HG03565 (cell line): Measurements from ENCODE around the gene RANBP3L.
"Not testable (repeated sequence)": the region's sequence is repeated elsewhere in the genome, so short reads cannot be mapped to it uniquely, and the experiment has no call there.

ENCODE experiments used
- ATAC-seq: cut with Tn5 transposase; IDR thresholded peaks from one replicate; pipeline ENCODE4 v1.9.1; 2021; ENCODE audit warnings: mild to moderate bottlenecking, moderate library complexity; ENCODE audit not compliant: unreplicated experiment

RANBP3L gene

DNA sequence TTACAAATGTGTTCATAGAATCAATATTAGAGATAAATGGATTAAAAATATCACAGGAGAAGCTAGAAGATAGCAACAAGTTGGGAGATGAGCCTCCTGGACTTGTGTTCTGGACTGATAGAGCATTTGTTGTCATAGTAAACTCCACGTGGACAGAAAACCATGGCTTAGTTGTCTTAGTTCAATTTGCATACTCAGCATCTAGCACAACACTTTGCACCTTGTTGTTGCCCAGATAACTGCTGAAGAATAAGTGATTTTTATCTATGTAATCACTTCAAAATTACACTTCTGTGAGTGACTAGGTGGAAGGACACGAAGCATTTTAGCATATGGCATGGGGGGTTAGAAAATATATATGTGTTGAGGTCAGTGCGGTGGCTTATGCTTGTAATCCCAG is 4.0 kb downstream of the RANBP3L start:
- ATAC-seq = no peak

- ATAC-seq = no peak
These were observed 15.7 kb downstream of the RANBP3L start for GRCh38 chr5:36285837-36286615.

DNA sequence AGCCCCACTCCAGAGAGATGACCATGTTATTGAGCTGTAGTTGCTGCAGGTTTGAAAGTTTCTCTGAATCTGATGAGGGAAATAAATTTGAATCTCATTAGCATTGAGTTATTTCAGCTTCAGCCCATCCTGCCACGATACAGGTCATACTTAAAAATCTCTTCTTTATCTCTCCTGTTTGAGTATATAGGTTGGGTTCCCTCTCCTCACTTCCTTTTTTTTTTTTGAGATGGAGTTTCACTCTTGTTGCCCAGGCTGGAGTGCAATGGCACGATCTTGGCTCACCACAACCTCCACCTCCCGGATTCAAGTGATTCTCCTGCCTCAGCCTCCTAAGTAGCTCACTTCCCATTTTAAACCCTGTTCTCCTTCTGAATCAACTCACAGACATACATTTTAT is 17.9 kb downstream of the RANBP3L start:
- not testable (repeated sequence) for ATAC-seq

DNA sequence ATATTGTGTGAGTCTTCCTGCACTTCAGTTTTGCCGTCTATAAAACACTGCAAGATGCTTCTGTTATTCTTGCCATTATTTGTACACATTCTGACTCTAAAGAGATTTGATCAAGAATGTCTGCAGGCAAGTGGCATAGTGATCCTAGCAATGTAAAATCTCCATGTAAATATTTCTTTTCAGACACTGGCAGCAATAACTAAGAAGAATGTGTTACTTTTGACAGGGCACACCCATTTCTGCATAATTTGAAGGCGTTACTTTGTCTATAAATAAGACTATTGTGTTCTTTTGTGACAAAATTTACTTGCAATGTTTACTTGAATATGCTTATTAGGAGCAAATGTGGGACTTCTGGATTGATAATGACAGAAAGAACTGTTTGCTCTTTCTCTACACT is 20.1 kb downstream of the RANBP3L start:
- ATAC-seq = no peak

DNA sequence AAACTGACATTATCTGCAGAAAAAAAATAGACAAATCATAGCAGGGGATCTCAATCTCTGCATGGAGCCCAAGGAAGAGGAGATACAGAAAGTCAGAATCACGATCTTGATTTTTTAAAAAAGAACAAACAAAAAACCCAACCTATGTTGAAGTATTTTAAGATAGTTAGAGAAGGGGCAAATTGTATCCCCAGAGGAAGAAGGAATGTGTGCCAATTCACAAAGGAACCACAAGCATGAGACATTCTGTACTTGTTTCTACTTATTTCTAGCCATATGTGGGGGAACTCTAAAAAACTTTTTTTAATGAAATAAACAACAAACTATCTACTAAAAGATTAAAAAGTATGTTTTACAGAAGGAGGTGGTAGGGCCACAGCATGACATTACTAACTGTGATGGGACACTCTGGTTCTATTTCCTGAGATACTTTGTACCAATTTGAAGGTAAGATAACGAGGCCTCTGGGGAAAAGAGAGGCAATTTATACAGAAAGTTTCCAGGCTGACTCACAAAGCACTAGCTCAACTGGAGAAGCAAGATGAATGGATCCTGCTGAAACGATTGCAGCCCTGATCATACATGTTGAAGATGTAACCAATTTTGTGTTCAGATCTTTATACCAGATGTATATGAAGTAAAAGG is 22.5 kb downstream of the RANBP3L start:
- no peak for ATAC-seq

GRCh38 chr5:36277521-36278176 is 24.1 kb downstream of the RANBP3L start:
- ATAC-seq = no peak

- no peak for ATAC-seq
These were observed 24.8 kb downstream of the RANBP3L start for GRCh38 chr5:36276864-36277263.

GRCh38 chr5:36273809-36274526 is 27.7 kb downstream of the RANBP3L start:
- ATAC-seq = no peak

DNA sequence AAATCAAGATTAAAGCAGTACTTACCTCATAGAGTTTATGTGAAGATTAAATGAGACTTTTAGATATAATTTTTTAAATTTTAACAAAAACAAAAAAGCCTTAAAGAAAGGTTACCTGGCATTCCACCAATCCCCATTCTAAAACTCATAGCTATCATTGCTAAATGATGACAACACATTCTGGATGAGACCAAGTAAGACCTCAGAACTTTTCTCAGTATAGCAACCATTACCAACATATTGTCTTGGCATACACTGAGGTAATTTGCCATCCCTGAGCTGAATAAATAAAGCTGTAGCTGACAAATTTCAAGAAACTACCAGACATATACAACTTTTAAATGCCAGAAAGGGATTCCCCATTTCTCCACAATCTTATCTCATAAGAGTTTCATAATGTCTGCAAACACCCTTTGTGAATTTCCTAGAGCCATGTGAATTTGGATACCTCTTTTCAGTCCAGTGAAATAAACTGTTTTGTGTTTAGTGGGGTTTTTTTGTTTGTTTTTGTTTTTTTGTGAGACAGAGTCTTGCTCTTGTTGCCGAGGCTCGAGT is 29.5 kb downstream of the RANBP3L start:
- no peak for ATAC-seq

DNA sequence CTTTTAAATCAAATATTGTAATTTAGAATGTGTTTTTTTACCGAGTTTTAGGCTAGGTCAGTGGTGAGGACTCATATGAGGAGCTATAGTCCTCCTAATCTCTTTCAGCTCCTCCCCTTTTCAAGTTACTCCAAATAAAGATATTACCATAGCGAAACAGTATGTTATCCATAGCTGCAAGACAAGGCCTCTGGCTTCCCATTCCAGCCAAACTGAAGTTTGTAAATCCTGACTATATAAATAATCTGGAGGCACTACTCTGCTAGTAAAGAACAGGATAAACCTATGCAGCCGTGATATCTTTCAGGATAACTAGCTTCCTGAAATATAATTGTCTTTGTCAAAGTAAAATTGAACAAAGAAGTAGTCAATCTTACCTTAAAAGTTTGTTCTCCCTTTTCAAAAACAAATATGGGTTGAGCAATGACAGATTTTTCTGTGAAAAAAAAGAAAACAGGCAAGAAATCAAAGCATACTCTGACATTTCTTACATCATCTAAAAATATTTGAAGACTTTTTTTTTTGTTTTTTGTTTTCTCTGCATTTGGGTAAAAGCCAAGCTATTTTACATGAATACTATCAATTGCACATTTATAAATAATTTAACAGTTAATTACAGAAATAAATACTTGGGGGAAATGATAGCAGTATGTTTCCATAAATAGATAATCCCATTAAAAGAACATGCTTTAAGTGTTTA is 30.7 kb downstream of the RANBP3L start:
- ATAC-seq = no peak

DNA sequence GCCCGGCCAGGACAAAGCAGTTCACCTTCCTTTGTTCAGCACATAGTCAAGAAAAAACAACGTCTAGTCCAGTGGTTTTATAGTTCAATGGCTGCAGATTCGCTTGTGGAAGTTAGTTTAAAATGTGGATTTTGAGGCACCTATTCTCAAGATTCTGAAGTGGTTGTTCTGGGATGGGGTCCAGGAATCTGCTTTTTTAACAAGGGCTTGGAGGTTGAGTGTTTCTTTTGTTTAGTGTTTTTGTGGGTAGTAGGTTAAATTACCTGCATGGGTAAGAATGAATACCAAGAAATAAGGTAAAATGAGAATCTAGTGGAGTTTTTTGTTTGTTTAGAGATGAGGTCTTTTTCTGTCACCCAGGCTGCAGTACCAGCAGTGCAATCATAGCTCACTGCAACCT is 31.5 kb downstream of the RANBP3L start:
- ATAC-seq = no peak

DNA sequence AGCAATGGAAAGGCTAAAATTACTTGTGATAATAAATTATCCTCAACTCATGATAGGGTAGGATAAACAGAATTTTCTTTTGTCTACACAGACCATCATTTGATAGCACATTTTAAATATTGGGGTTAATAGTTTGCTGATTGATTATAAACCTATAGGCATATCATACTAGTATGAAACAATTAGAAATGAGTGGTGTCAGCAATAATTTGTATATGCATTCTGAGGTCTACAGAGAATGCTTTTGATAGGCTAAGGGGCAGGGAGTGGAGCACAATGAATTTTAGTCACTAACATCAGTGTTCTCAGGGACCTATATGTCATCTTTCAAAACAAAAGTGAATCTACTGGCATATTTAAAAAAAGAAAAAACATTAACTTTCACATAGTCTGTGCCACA is 32.2 kb downstream of the RANBP3L start:
- ATAC-seq = no peak

DNA sequence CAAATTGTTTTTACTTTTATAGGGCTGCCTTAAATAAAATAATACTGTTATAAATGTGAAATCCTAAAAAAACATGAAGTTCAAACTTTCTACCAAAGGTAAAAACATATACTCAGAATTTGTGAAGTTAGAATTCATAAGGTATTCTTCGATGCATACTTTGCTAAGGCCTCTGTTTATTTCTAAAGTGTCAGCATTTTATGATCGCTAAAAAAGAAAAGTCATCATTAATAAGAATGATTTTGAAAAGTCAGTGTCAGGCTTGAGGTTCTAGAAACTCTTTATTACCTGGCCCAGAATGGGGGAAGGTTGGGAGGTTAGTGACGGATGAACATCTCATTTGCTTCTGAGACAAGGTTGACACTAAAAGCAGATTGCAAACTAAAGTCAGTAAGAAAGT is 33.8 kb downstream of the RANBP3L start:
- no peak for ATAC-seq

DNA sequence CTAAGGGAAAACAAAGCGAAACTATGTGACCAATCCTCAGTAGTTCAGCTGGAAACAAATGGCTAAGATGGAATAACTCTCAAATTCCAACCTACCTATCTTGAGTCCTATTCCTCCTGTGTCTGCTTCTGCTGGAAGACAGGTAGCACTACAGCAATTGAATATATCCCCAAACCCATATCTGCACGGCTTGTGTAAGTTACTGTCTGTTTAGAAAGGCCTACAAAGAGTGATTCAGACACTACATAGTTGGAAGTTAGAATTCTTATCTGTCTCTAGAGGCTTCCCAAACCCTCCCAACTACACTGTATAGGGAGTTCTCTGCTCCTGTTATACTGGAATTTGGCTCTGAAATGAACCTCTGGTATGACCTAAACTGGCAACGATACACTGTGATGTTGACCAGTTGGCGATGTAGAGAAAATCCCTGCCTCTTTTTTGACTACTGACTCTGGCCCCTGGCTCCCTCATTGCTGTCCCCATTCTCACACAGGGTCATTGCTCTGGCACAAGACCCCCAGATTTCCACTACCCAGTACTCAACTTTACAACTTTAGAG is 37.4 kb downstream of the RANBP3L start:
- ATAC-seq = no peak

- ATAC-seq = no peak
These were observed 40.5 kb downstream of the RANBP3L start for GRCh38 chr5:36261186-36261585.

DNA sequence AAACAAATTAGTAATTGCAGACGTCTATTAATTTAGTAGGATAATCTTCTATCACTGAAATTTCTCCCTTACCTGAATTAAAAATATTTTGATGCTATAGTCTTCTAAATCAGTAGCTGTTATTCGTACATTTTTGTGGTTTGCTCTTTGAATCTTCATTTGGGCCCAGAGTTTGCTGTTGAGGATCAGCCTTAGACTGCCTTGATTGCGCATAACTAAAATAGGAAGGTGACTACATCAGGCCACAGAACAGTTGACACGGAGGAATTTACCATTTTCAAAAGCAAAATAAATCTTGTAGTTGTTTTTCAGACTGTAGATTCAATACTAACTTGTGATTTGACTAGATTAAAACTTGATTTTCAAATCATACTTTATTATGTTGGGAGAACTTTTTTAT is 48.1 kb downstream of the RANBP3L start:
- no peak for ATAC-seq

GRCh38 chr5:36252722-36253365 is 48.9 kb downstream of the RANBP3L start:
- no peak for ATAC-seq

DNA sequence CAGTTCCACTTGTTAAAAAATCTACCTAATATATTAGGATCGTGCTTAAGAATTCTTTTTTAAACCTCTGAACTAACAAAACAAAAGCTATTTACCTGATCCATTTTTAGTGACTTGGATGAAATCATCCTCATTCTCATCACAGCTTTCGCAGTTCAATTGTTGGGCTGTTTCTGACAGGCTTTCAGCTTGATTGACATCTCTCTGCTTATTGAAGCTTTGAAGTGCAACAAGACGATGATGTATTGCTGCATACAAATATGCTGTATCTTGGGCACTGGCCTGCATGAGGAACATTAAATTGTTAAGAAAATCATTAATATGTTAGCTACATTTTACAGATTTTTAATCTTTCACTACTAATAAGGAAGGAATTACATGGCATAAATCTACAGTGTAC is 50.5 kb downstream of the RANBP3L start:
- ATAC-seq = no peak

GRCh38 chr5:36250427-36250826 is 51.3 kb downstream of the RANBP3L start:
- no peak for ATAC-seq
